ENCODE results near the gene DPPA5. TPM values are rescaled to one million over a fixed set of nuclear protein-coding genes. Genes with fewer than 3 reads are reported as not detected.
"Not testable (repeated sequence)": the region's sequence is repeated elsewhere in the genome, so short reads cannot be mapped to it uniquely, and the experiment has no call there.

Gene DPPA5
- total and polyA plus RNA-seq, 9 of the 15 experiments (the other 6 are each of a cell fraction or from before 2014, with no cell fraction given) = not detected

- in situ Hi-C loops (cut with MboI); BruUV-seq (replicated peaks); H3K4me2 ChIP-seq (ENCODE audit: insufficient read depth, low read length); H3K9me1 ChIP-seq (ENCODE audit: control insufficient read depth, insufficient read depth, low read length); H4K20me1 ChIP-seq (replicated peaks; ENCODE audit: control insufficient read depth, insufficient read depth, low read length); H3K9me3 ChIP-seq (replicated peaks; ENCODE audit: control insufficient read depth, insufficient read depth, low read depth, low read length); H3K9ac ChIP-seq (ENCODE audit: insufficient read depth in 1 of 2, low read depth in 2 of 2, low read length in 2 of 2); H2AFZ ChIP-seq (ENCODE audit: low read depth, low read length); H3K27me3 ChIP-seq (ENCODE audit: control insufficient read depth in 2 of 2, insufficient read depth in 2 of 2, low read length in 2 of 2); DNase-seq (ENCODE audit: extremely low read depth in 1 of 4, low spot score in 3 of 4); ATAC-seq; POLR2A ChIA-PET; H3K4me3 ChIP-seq; H3K27ac ChIP-seq (ENCODE audit: extremely low read depth, low read depth, low read length); FAIRE-seq; CTCF ChIA-PET (ENCODE audit: low intra/inter-chr PET ratio); intact Hi-C loops (cut with micrococcal nuclease): not testable (repeated sequence)
- peaks cover 28% of the 10 kb centered on the region; the same call in 2 of the 3 replicates for H3K36me3 ChIP-seq (ENCODE audit: control insufficient read depth, insufficient read depth, low read length)
- H3K79me2 ChIP-seq (ENCODE audit: control insufficient read depth, insufficient read depth, low read length) = peaks cover 29% of the 10 kb centered on the region
- WGBS (ENCODE audit: insufficient coverage, low coverage, missing lambda C conversion rate) = 81% methylated on average over 7 of the region's 7 CpGs
- H3K4me1 ChIP-seq (replicated peaks in 1 of 2; ENCODE audit: control insufficient read depth in 2 of 2, insufficient read depth in 2 of 2, low read length in 2 of 2) = peaks cover 0 to 13% of the 10 kb centered on the region in 2 experiments; a peak in 3 of 5 replicates
These were observed 50.3 kb downstream of the DPPA5 start for GRCh38 chr6:73303773-73304172.

Small RNA genes within 50 kb of the gene (small RNA-seq; reads per million reads assigned to genes)
- gene RPL39P3 = not detected

Other genes starting within 250 kb of the DPPA5 start
Only the 7 nearest of the 8 such genes appear.
- gene KHDC1L, start 128.8 kb downstream of the DPPA5 start, total RNA-seq (2014; rRNA removed) = 0.54 and 0.90 TPM in 2 replicates
- 0.33 TPM in 1 of 2 replicates, not detected in the other for gene KHDC1L, start 128.8 kb downstream of the DPPA5 start, total RNA-seq (2014; rRNA removed; fragmentation: Illumina TruSeq; extraction: Trizol)
- gene KHDC1L, start 128.8 kb downstream of the DPPA5 start, total RNA-seq (2015; rRNA removed; fragmentation: Illumina TruSeq; extraction: Trizol) = 0.69 TPM in 1 of 2 replicates, not detected in the other
- gene KHDC1L, start 128.8 kb downstream of the DPPA5 start, total RNA-seq (2021) = 0.35 and 0.51 TPM in 2 replicates
- gene KHDC1L, start 128.8 kb downstream of the DPPA5 start, polyA plus RNA-seq (2011; rRNA removed) = 0.54 and 0.93 TPM in 2 replicates
- gene KHDC1L, start 128.8 kb downstream of the DPPA5 start, polyA plus RNA-seq (2014; fragmentation: Illumina TruSeq; extraction: Trizol) = 0.55 and 0.79 TPM in 2 replicates
- gene KHDC1L, start 128.8 kb downstream of the DPPA5 start, polyA plus RNA-seq (2014; fragmentation: Nextera tagmentation; extraction: Ambion mirVana) = 1 to 10 TPM; 1.2 to 1.9 TPM
- gene KHDC1L, start 128.8 kb downstream of the DPPA5 start, polyA plus RNA-seq (2014; rRNA removed) = 0.39 and 0.41 TPM in 2 replicates
- 2.5 and 3.7 TPM in 2 replicates for gene KHDC1, start 91.1 kb downstream of the DPPA5 start, total RNA-seq (2014; rRNA removed)
- 5.5 and 5.6 TPM in 2 replicates for gene KHDC1, start 91.1 kb downstream of the DPPA5 start, total RNA-seq (2014; rRNA removed; fragmentation: Illumina TruSeq; extraction: Trizol)
- gene KHDC1, start 91.1 kb downstream of the DPPA5 start, total RNA-seq (2015; rRNA removed; fragmentation: Illumina TruSeq; extraction: Trizol) = 5.3 and 5.8 TPM in 2 replicates
- gene KHDC1, start 91.1 kb downstream of the DPPA5 start, total RNA-seq (2021) = 7.6 and 8.0 TPM in 2 replicates
- gene KHDC1, start 91.1 kb downstream of the DPPA5 start, polyA plus RNA-seq (2011; rRNA removed) = 7.5 and 9.1 TPM in 2 replicates
- 8.6 and 9.7 TPM in 2 replicates for gene KHDC1, start 91.1 kb downstream of the DPPA5 start, polyA plus RNA-seq (2014; fragmentation: Illumina TruSeq; extraction: Trizol)
- gene KHDC1, start 91.1 kb downstream of the DPPA5 start, polyA plus RNA-seq (2014; fragmentation: Nextera tagmentation; extraction: Ambion mirVana) = 10 to 100 TPM; 16.1 to 19.5 TPM
- gene KHDC1, start 91.1 kb downstream of the DPPA5 start, polyA plus RNA-seq (2014; rRNA removed) = 9.4 and 11.8 TPM in 2 replicates
- not detected in 2 replicates for gene KHDC3L, start 8.4 kb upstream of the DPPA5 start, total RNA-seq (2014; rRNA removed)
- not detected in 2 replicates for gene KHDC3L, start 8.4 kb upstream of the DPPA5 start, total RNA-seq (2014; rRNA removed; fragmentation: Illumina TruSeq; extraction: Trizol)
- not detected in 2 replicates for gene KHDC3L, start 8.4 kb upstream of the DPPA5 start, total RNA-seq (2015; rRNA removed; fragmentation: Illumina TruSeq; extraction: Trizol)
- gene KHDC3L, start 8.4 kb upstream of the DPPA5 start, total RNA-seq (2021) = not detected in 2 replicates
- gene KHDC3L, start 8.4 kb upstream of the DPPA5 start, polyA plus RNA-seq (2011; rRNA removed) = not detected in 2 replicates
- gene KHDC3L, start 8.4 kb upstream of the DPPA5 start, polyA plus RNA-seq (2014; fragmentation: Illumina TruSeq; extraction: Trizol) = not detected in 2 replicates
- not detected for gene KHDC3L, start 8.4 kb upstream of the DPPA5 start, polyA plus RNA-seq (2014; fragmentation: Nextera tagmentation; extraction: Ambion mirVana)
- not detected in 2 replicates for gene KHDC3L, start 8.4 kb upstream of the DPPA5 start, polyA plus RNA-seq (2014; rRNA removed)
- not detected in 2 replicates for gene OOEP, start 15.6 kb upstream of the DPPA5 start, total RNA-seq (2014; rRNA removed)
- not detected in 2 replicates for gene OOEP, start 15.6 kb upstream of the DPPA5 start, total RNA-seq (2014; rRNA removed; fragmentation: Illumina TruSeq; extraction: Trizol)
- gene OOEP, start 15.6 kb upstream of the DPPA5 start, total RNA-seq (2015; rRNA removed; fragmentation: Illumina TruSeq; extraction: Trizol) = not detected in 2 replicates
- gene OOEP, start 15.6 kb upstream of the DPPA5 start, total RNA-seq (2021) = not detected in 2 replicates
- not detected in 2 replicates for gene OOEP, start 15.6 kb upstream of the DPPA5 start, polyA plus RNA-seq (2011; rRNA removed)
- not detected in 2 replicates for gene OOEP, start 15.6 kb upstream of the DPPA5 start, polyA plus RNA-seq (2014; fragmentation: Illumina TruSeq; extraction: Trizol)
- not detected for gene OOEP, start 15.6 kb upstream of the DPPA5 start, polyA plus RNA-seq (2014; fragmentation: Nextera tagmentation; extraction: Ambion mirVana)
- gene OOEP, start 15.6 kb upstream of the DPPA5 start, polyA plus RNA-seq (2014; rRNA removed) = not detected in 2 replicates
- gene DDX43, start 40.6 kb upstream of the DPPA5 start, total RNA-seq (2014; rRNA removed) = 0.32 TPM in 1 of 2 replicates, not detected in the other
- gene DDX43, start 40.6 kb upstream of the DPPA5 start, total RNA-seq (2014; rRNA removed; fragmentation: Illumina TruSeq; extraction: Trizol) = 0.19 and 0.40 TPM in 2 replicates
- 0.19 and 0.25 TPM in 2 replicates for gene DDX43, start 40.6 kb upstream of the DPPA5 start, total RNA-seq (2015; rRNA removed; fragmentation: Illumina TruSeq; extraction: Trizol)
- 0.18 and 0.20 TPM in 2 replicates for gene DDX43, start 40.6 kb upstream of the DPPA5 start, total RNA-seq (2021)
- 0.07 TPM in 1 of 2 replicates, not detected in the other for gene DDX43, start 40.6 kb upstream of the DPPA5 start, polyA plus RNA-seq (2011; rRNA removed)
- 0.12 and 0.42 TPM in 2 replicates for gene DDX43, start 40.6 kb upstream of the DPPA5 start, polyA plus RNA-seq (2014; fragmentation: Illumina TruSeq; extraction: Trizol)
- gene DDX43, start 40.6 kb upstream of the DPPA5 start, polyA plus RNA-seq (2014; fragmentation: Nextera tagmentation; extraction: Ambion mirVana) = under 1 TPM; 0.10 to 0.27 TPM
- gene DDX43, start 40.6 kb upstream of the DPPA5 start, polyA plus RNA-seq (2014; rRNA removed) = 0.57 and 0.88 TPM in 2 replicates
- gene CGAS, start 98.0 kb upstream of the DPPA5 start, total RNA-seq (2014; rRNA removed) = 0.32 TPM in 1 of 2 replicates, not detected in the other
- gene CGAS, start 98.0 kb upstream of the DPPA5 start, total RNA-seq (2014; rRNA removed; fragmentation: Illumina TruSeq; extraction: Trizol) = 0.18 TPM in 1 of 2 replicates, not detected in the other
- gene CGAS, start 98.0 kb upstream of the DPPA5 start, total RNA-seq (2015; rRNA removed; fragmentation: Illumina TruSeq; extraction: Trizol) = not detected in 2 replicates
- gene CGAS, start 98.0 kb upstream of the DPPA5 start, total RNA-seq (2021) = 0.04 and 0.11 TPM in 2 replicates
- gene CGAS, start 98.0 kb upstream of the DPPA5 start, polyA plus RNA-seq (2011; rRNA removed) = 0.03 and 0.06 TPM in 2 replicates
- 0.06 and 0.08 TPM in 2 replicates for gene CGAS, start 98.0 kb upstream of the DPPA5 start, polyA plus RNA-seq (2014; fragmentation: Illumina TruSeq; extraction: Trizol)
- under 1 TPM in 1 of 2 experiments, not detected in 1; 0.01 TPM for gene CGAS, start 98.0 kb upstream of the DPPA5 start, polyA plus RNA-seq (2014; fragmentation: Nextera tagmentation; extraction: Ambion mirVana)
- 0.13 and 0.15 TPM in 2 replicates for gene CGAS, start 98.0 kb upstream of the DPPA5 start, polyA plus RNA-seq (2014; rRNA removed)
- gene MTO1, start 107.5 kb upstream of the DPPA5 start, total RNA-seq (2014; rRNA removed) = 49.5 and 49.8 TPM in 2 replicates
- 62.3 and 67.2 TPM in 2 replicates for gene MTO1, start 107.5 kb upstream of the DPPA5 start, total RNA-seq (2014; rRNA removed; fragmentation: Illumina TruSeq; extraction: Trizol)
- gene MTO1, start 107.5 kb upstream of the DPPA5 start, total RNA-seq (2015; rRNA removed; fragmentation: Illumina TruSeq; extraction: Trizol) = 55.2 and 60.1 TPM in 2 replicates
- 42.3 and 53.7 TPM in 2 replicates for gene MTO1, start 107.5 kb upstream of the DPPA5 start, total RNA-seq (2021)
- gene MTO1, start 107.5 kb upstream of the DPPA5 start, polyA plus RNA-seq (2011; rRNA removed) = 50.0 and 50.6 TPM in 2 replicates
- gene MTO1, start 107.5 kb upstream of the DPPA5 start, polyA plus RNA-seq (2014; fragmentation: Illumina TruSeq; extraction: Trizol) = 48.6 and 49.3 TPM in 2 replicates
- gene MTO1, start 107.5 kb upstream of the DPPA5 start, polyA plus RNA-seq (2014; fragmentation: Nextera tagmentation; extraction: Ambion mirVana) = 10 to 100 TPM; 33.4 to 55.1 TPM
- gene MTO1, start 107.5 kb upstream of the DPPA5 start, polyA plus RNA-seq (2014; rRNA removed) = 38.3 and 48.3 TPM in 2 replicates

Data from K562 (cell line).